Caco-2 (cell line): ENCODE data around the gene HCCS. TPM values are rescaled to one million over a fixed set of nuclear protein-coding genes. Genes with fewer than 3 reads are reported as not detected.

ENCODE experiments used
- BruUV-seq: library from RNA; stranded (reverse); fragments of 400-500 nt; replicated peaks from 2 replicates; lab custom pipeline; 2021; lab: Mats Ljungman, UMichigan
- CTCF ChIA-PET: fragments of 300-600 bp; sonication (Branson Sonifier 250); formaldehyde crosslinking; loops from one replicate; lab custom pipeline; 2022; ENCODE audit warnings: antibody characterized with exemption; lab: Charles Lee
- POLR2A ChIA-PET: fragments of 300-600 bp; sonication (Branson Sonifier 250); formaldehyde crosslinking; loops from one replicate; lab custom pipeline; 2022; ENCODE audit warnings: antibody characterized with exemption; lab: Charles Lee
- DNase-seq, 2 experiments: peaks; one replicate each; pipeline versions ENCODE4 v3.0.0 to v3.0.0-alpha.2; 2020 to 2022
- H3K27me3 ChIP-seq: replicated peaks from 2 replicates; pipeline ENCODE4 v1.6.0; 2011; ENCODE audit warnings: low read length; ENCODE audit not compliant: control insufficient read depth, insufficient read depth
- H3K36me3 ChIP-seq: 2 replicates; pipeline ENCODE4 v1.5.1; 2011; ENCODE audit warnings: low read length; ENCODE audit not compliant: control insufficient read depth, insufficient read depth
- H3K4me1 ChIP-seq: fragments of 250-450 bp; sonication (Bioruptor Pico); 2 replicates; pipeline ENCODE4 v1.5.1; 2020; ENCODE audit warnings: mild to moderate bottlenecking
- H3K4me3 ChIP-seq: 2 replicates; pipeline ENCODE4 v1.5.1; 2011; ENCODE audit warnings: low read depth, mild to moderate bottlenecking, control low read depth, low read length
- H3K9me3 ChIP-seq: fragments of 250-450 bp; sonication (Bioruptor Pico); 2 replicates; pipeline ENCODE4 v1.5.1; 2020; ENCODE audit warnings: mild to moderate bottlenecking, moderate library complexity
- H3K27ac Mint-ChIP-seq: one replicate; pipeline ENCODE4 v1.8.0; 2022; ENCODE audit warnings: mixed read lengths; ENCODE audit not compliant: unreplicated experiment
- H3K27me3 Mint-ChIP-seq: one replicate; pipeline ENCODE4 v1.8.0; 2022; ENCODE audit warnings: mixed read lengths; ENCODE audit not compliant: insufficient read depth, unreplicated experiment
- H3K36me3 Mint-ChIP-seq: one replicate; pipeline ENCODE4 v1.8.0; 2022; ENCODE audit warnings: mild to moderate bottlenecking, mixed read lengths; ENCODE audit not compliant: insufficient read depth, unreplicated experiment
- H3K4me1 Mint-ChIP-seq: one replicate; pipeline ENCODE4 v1.8.0; 2022; ENCODE audit warnings: low read depth, mixed read lengths; ENCODE audit not compliant: unreplicated experiment
- H3K4me3 Mint-ChIP-seq: one replicate; pipeline ENCODE4 v1.8.0; 2022; ENCODE audit warnings: mild to moderate bottlenecking, moderate library complexity, mixed read lengths; ENCODE audit not compliant: unreplicated experiment
- H3K9me3 Mint-ChIP-seq: one replicate; pipeline ENCODE4 v1.8.0; 2022; ENCODE audit warnings: mixed read lengths; ENCODE audit not compliant: unreplicated experiment
- intact Hi-C: fragments of 100-400 bp; cut with micrococcal nuclease; formaldehyde crosslinking; loops from one replicate; pipeline ENCODE4 v1.10.0; 2022; ENCODE audit not compliant: unreplicated experiment
- total RNA-seq: library from RNA; stranded (reverse); gene quantifications from 2 replicates; pipeline ENCODE4 v1.2.3, GENCODE V29; 2022
- TF ChIP-seq, protein P1 (sequence below), 2 experiments: fragments of 200-600 bp in 1 of 2; IDR thresholded peaks; 1 replicate in 1 of 2; 2 replicates in 1 of 2; pipeline versions ENCODE4 v1.5.1 to v1.8.0; 2011 to 2022; ENCODE audit warnings: antibody characterized with exemption in 1 of 2, control low read depth in 1 of 2, inconsistent platforms in 1 of 2, low read depth in 1 of 2, low read length in 1 of 2, mild to moderate bottlenecking in 1 of 2, moderate library complexity in 1 of 2; ENCODE audit not compliant: insufficient read depth in 1 of 2, severe bottlenecking in 1 of 2, unreplicated experiment in 1 of 2

Gene HCCS
- total RNA-seq, 1 experiment from 2014 or later, result 42.4 TPM

DNA sequence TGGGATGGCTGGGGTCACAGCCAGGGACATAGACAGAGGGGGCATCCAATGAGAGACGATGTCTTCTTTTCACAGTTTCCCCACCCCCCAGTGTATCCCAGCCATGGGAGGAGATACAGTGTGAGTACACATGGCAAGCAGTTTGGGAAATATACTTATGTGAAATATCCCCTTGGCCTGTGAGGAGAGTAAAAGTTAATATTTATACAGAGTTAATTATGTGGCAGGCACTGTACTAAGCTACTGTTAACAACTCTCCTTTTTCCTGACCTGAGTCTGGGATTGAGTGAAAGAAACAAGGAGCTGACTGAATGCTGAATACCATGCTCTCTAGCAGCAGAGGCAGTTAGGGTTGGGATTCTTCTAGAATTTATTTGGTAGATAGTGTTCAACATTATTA, 35.3 kb downstream of the HCCS start:
- no peaks in the 10 kb centered on the region for H3K36me3 ChIP-seq
- Mint-ChIP-seq H3K4me3 (no peak overlapping the region), H3K4me1 (peaks cover 9% of the 10 kb centered on the region), H3K36me3 (no peaks in the 10 kb centered on the region), H3K27me3 (no peaks in the 10 kb centered on the region), H3K27ac (no peak overlapping the region), H3K9me3 (no peaks in the 10 kb centered on the region)
- H3K9me3 ChIP-seq, result no peaks in the 10 kb centered on the region
- DNase-seq, result no peak
- POLR2A ChIA-PET, result no interaction called here
- H3K27me3 ChIP-seq, result no peaks in the 10 kb centered on the region
- CTCF ChIA-PET, result no interaction called here
- TF ChIP-seq, protein P1, sequence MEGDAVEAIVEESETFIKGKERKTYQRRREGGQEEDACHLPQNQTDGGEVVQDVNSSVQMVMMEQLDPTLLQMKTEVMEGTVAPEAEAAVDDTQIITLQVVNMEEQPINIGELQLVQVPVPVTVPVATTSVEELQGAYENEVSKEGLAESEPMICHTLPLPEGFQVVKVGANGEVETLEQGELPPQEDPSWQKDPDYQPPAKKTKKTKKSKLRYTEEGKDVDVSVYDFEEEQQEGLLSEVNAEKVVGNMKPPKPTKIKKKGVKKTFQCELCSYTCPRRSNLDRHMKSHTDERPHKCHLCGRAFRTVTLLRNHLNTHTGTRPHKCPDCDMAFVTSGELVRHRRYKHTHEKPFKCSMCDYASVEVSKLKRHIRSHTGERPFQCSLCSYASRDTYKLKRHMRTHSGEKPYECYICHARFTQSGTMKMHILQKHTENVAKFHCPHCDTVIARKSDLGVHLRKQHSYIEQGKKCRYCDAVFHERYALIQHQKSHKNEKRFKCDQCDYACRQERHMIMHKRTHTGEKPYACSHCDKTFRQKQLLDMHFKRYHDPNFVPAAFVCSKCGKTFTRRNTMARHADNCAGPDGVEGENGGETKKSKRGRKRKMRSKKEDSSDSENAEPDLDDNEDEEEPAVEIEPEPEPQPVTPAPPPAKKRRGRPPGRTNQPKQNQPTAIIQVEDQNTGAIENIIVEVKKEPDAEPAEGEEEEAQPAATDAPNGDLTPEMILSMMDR (IDR thresholded peaks at IDR 0.05; ENCODE audit: insufficient read depth in 1 of 2, low read depth in 1 of 2, low read length in 1 of 2, severe bottlenecking in 1 of 2, unreplicated experiment in 1 of 2), result no peak
- no peak overlapping the region for H3K4me3 ChIP-seq
- intact Hi-C loops, result loop anchor here (2.0 to 10.0 kb wide), 2 partner anchors 114 to 628 kb away; no protein-coding TSS in a partner anchor
- BruUV-seq, result no TSS peak
- H3K4me1 ChIP-seq, result no peaks in the 10 kb centered on the region; the same call in 1 of the 2 replicates

DNA sequence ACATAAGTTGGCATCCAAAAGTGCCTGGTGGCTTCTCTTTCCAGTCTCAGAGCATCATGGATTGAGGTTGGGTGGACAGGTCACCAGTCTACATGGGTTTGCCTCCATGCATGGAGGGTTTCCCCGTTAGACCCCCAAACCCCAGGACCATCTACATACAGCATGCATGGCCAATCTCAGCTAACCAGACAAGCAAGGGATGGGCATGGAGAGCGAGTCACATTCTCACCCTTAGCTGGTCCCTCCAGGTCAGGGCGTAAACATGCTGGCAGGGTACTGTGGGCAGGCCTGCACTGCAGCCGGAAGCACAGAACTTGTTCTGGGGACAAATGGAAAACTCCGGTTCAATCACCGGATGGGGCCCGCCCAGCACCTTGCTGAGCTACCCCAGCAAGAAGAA, 37.3 kb downstream of the HCCS start:
- no peaks in the 10 kb centered on the region for H3K27me3 Mint-ChIP-seq
- TF ChIP-seq, protein P1 (IDR thresholded peaks at IDR 0.05; ENCODE audit: insufficient read depth in 1 of 2, low read depth in 1 of 2, low read length in 1 of 2, severe bottlenecking in 1 of 2, unreplicated experiment in 1 of 2), result no peak
- ChIA-PET CTCF (no interaction called here), POLR2A (no interaction called here)
- H3K36me3 Mint-ChIP-seq, result no peaks in the 10 kb centered on the region
- no peaks in the 10 kb centered on the region for H3K27me3 ChIP-seq
- no peak overlapping the region for H3K27ac Mint-ChIP-seq
- H3K9me3 ChIP-seq, result no peaks in the 10 kb centered on the region
- no TSS peak for BruUV-seq
- no peaks in the 10 kb centered on the region for H3K9me3 Mint-ChIP-seq
- DNase-seq, result no peak
- peaks cover 12% of the 10 kb centered on the region for H3K4me1 Mint-ChIP-seq
- H3K36me3 ChIP-seq, result no peaks in the 10 kb centered on the region
- H3K4me1 ChIP-seq, result peaks cover 4% of the 10 kb centered on the region
- intact Hi-C loops, result loop anchor here (10.0 kb wide), 1 partner anchor 626 kb away; no protein-coding TSS in a partner anchor
- H3K4me3 Mint-ChIP-seq, result no peak overlapping the region
- no peak overlapping the region for H3K4me3 ChIP-seq

DNA sequence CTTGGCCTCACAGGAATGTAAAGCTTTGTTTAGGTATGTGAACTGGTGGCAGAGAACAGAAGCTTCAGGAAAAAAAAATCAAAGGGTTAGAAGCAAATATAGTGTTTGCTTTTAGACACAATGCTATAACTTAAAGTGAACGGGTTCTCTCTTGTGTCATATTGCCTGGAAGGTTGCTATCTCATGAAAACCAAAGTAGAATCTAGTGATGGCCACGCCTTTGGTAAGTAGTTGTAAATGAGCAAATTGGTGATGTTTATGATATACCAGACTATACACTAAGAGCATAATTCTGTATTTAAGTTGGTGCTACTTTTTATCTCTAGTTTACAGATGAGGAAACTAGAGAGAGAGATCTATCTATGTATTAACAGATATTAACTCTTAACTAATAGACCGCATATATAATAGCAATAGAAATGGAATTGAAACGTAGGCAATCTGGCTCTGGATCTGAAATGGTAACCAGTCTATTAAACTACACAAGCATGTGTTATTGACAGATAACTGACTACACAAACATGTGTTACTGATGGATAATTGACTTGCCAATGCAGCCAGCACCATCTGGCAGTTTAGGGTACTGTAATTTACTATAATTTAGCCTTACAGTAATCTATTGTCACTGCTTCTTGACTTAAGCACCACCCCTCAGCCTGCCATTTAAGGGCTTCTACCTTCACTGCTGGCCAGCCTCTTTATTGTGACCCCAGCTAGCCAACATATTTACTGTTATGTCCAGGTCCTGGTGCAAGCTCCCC, 40.8 kb downstream of the HCCS start:
- H3K27ac Mint-ChIP-seq, result peak overlapping the region; percentile 71
- H3K9me3 Mint-ChIP-seq, result no peaks in the 10 kb centered on the region

More for the DNA sequence above, 40.8 kb downstream of the HCCS start:
- H3K4me3 Mint-ChIP-seq, result peak overlapping the region; percentile 37
- Histone ChIP-seq H3K4me1 (peaks cover 4% of the 10 kb centered on the region), H3K4me3 (no peak overlapping the region), H3K27me3 (no peaks in the 10 kb centered on the region), H3K9me3 (no peaks in the 10 kb centered on the region), H3K36me3 (no peaks in the 10 kb centered on the region)
- peaks cover 7% of the 10 kb centered on the region for H3K4me1 Mint-ChIP-seq
- TF ChIP-seq, protein P1 (IDR thresholded peaks at IDR 0.05; ENCODE audit: insufficient read depth in 1 of 2, low read depth in 1 of 2, low read length in 1 of 2, severe bottlenecking in 1 of 2, unreplicated experiment in 1 of 2), result no peak
- intact Hi-C loops, result loop anchor here (1.0 kb wide), 1 partner anchor 56 kb away; no protein-coding TSS in a partner anchor
- no peaks in the 10 kb centered on the region for H3K27me3 Mint-ChIP-seq
- peak in 1 of 2 experiments; percentile 9 for DNase-seq
- ChIA-PET POLR2A (no interaction called here), CTCF (interaction anchor here (0.6 kb wide), 1 partner anchor 50 kb away, joined by 3 read pairs; no protein-coding TSS in a partner anchor)
- no TSS peak for BruUV-seq
- H3K36me3 Mint-ChIP-seq, result no peaks in the 10 kb centered on the region
